Measurements from ENCODE around the gene FBXL19. TPM values are rescaled to one million over a fixed set of nuclear protein-coding genes. Genes with fewer than 3 reads are reported as not detected.
A peak's percentile ranks its signal among the peaks of the same experiment; 100 is the strongest.

FBXL19 gene
- total and polyA plus RNA-seq, 2 of the 13 experiments (the other 11 are each of a cell fraction or from before 2014, with no cell fraction given) = 6.0 to 13.7 TPM

- TF ChIP-seq SRY (CRISPR knock-in tag; IDR thresholded peaks at IDR 0.05) (no peak), ZBTB20 (CRISPR knock-in tag; IDR thresholded peaks at IDR 0.05; ENCODE audit: borderline replicate concordance, low read depth) (peak; percentile 21; the same call in 1 of the 2 replicates), YEATS4 (CRISPR knock-in tag; IDR thresholded peaks at IDR 0.05; ENCODE audit: borderline replicate concordance) (0 out of 2 replicates have a peak, but pooled peaks have one; percentile 7), ZNF275 (CRISPR knock-in tag; IDR thresholded peaks at IDR 0.05; ENCODE audit: borderline replicate concordance) (0 out of 2 replicates have a peak, but pooled peaks have one; percentile 38), ZNF749 (CRISPR knock-in tag; IDR thresholded peaks at IDR 0.05; ENCODE audit: borderline replicate concordance) (no peak), SP5 (CRISPR knock-in tag; IDR thresholded peaks at IDR 0.05; ENCODE audit: borderline replicate concordance, low read depth) (no peak), ZNF264 (CRISPR knock-in tag; IDR thresholded peaks at IDR 0.05) (no peak), ZNF10 (CRISPR knock-in tag; IDR thresholded peaks at IDR 0.05; ENCODE audit: borderline replicate concordance, low read depth) (no peak)
- TF ChIP-seq, protein P1, sequence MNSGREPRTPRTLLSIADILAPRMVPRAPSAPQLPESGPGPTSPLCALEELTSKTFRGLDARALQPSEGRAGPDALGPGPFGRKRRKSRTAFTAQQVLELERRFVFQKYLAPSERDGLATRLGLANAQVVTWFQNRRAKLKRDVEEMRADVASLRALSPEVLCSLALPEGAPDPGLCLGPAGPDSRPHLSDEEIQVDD (CRISPR knock-in tag; IDR thresholded peaks at IDR 0.05; ENCODE audit: borderline replicate concordance) = no peak
- TF ChIP-seq, protein P2, sequence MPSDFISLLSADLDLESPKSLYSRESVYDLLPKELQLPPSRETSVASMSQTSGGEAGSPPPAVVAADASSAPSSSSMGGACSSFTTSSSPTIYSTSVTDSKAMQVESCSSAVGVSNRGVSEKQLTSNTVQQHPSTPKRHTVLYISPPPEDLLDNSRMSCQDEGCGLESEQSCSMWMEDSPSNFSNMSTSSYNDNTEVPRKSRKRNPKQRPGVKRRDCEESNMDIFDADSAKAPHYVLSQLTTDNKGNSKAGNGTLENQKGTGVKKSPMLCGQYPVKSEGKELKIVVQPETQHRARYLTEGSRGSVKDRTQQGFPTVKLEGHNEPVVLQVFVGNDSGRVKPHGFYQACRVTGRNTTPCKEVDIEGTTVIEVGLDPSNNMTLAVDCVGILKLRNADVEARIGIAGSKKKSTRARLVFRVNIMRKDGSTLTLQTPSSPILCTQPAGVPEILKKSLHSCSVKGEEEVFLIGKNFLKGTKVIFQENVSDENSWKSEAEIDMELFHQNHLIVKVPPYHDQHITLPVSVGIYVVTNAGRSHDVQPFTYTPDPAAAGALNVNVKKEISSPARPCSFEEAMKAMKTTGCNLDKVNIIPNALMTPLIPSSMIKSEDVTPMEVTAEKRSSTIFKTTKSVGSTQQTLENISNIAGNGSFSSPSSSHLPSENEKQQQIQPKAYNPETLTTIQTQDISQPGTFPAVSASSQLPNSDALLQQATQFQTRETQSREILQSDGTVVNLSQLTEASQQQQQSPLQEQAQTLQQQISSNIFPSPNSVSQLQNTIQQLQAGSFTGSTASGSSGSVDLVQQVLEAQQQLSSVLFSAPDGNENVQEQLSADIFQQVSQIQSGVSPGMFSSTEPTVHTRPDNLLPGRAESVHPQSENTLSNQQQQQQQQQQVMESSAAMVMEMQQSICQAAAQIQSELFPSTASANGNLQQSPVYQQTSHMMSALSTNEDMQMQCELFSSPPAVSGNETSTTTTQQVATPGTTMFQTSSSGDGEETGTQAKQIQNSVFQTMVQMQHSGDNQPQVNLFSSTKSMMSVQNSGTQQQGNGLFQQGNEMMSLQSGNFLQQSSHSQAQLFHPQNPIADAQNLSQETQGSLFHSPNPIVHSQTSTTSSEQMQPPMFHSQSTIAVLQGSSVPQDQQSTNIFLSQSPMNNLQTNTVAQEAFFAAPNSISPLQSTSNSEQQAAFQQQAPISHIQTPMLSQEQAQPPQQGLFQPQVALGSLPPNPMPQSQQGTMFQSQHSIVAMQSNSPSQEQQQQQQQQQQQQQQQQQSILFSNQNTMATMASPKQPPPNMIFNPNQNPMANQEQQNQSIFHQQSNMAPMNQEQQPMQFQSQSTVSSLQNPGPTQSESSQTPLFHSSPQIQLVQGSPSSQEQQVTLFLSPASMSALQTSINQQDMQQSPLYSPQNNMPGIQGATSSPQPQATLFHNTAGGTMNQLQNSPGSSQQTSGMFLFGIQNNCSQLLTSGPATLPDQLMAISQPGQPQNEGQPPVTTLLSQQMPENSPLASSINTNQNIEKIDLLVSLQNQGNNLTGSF (CRISPR knock-in tag; IDR thresholded peaks at IDR 0.05) = no peak
- TF ChIP-seq, protein P3, sequence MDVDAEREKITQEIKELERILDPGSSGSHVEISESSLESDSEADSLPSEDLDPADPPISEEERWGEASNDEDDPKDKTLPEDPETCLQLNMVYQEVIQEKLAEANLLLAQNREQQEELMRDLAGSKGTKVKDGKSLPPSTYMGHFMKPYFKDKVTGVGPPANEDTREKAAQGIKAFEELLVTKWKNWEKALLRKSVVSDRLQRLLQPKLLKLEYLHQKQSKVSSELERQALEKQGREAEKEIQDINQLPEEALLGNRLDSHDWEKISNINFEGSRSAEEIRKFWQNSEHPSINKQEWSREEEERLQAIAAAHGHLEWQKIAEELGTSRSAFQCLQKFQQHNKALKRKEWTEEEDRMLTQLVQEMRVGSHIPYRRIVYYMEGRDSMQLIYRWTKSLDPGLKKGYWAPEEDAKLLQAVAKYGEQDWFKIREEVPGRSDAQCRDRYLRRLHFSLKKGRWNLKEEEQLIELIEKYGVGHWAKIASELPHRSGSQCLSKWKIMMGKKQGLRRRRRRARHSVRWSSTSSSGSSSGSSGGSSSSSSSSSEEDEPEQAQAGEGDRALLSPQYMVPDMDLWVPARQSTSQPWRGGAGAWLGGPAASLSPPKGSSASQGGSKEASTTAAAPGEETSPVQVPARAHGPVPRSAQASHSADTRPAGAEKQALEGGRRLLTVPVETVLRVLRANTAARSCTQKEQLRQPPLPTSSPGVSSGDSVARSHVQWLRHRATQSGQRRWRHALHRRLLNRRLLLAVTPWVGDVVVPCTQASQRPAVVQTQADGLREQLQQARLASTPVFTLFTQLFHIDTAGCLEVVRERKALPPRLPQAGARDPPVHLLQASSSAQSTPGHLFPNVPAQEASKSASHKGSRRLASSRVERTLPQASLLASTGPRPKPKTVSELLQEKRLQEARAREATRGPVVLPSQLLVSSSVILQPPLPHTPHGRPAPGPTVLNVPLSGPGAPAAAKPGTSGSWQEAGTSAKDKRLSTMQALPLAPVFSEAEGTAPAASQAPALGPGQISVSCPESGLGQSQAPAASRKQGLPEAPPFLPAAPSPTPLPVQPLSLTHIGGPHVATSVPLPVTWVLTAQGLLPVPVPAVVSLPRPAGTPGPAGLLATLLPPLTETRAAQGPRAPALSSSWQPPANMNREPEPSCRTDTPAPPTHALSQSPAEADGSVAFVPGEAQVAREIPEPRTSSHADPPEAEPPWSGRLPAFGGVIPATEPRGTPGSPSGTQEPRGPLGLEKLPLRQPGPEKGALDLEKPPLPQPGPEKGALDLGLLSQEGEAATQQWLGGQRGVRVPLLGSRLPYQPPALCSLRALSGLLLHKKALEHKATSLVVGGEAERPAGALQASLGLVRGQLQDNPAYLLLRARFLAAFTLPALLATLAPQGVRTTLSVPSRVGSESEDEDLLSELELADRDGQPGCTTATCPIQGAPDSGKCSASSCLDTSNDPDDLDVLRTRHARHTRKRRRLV (CRISPR knock-in tag; IDR thresholded peaks at IDR 0.05) = peak; percentile 81; the same call in 1 of the 2 replicates
These were observed 74.6 kb downstream of the FBXL19 start (continued) for GRCh38 chr16:30997725-30998711.

Measured in HepG2 (cell line).